ENCODE results near the gene SYT3.
"Not testable (repeated sequence)": the region's sequence is repeated elsewhere in the genome, so short reads cannot be mapped to it uniquely, and the experiment has no call there.

Gene SYT3

DNA sequence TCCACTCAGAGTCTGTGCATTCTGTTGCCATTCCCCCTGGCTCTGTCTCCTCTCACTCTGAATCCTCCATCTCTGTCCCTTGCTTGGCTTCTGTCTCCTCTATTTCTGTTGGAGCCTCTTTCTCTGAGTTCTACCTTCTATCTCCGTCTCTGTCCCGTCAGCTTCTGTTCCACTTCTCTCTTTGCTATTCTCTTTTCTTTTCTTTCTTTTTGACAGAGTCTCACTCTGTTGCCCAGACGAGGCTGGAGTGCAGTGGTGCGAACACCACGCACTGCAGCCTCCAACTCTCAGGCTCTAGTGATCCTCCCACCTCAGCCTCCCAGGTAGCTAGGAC is 37.6 kb downstream of the SYT3 start:
- POLR2A ChIA-PET, result no interaction called here

DNA sequence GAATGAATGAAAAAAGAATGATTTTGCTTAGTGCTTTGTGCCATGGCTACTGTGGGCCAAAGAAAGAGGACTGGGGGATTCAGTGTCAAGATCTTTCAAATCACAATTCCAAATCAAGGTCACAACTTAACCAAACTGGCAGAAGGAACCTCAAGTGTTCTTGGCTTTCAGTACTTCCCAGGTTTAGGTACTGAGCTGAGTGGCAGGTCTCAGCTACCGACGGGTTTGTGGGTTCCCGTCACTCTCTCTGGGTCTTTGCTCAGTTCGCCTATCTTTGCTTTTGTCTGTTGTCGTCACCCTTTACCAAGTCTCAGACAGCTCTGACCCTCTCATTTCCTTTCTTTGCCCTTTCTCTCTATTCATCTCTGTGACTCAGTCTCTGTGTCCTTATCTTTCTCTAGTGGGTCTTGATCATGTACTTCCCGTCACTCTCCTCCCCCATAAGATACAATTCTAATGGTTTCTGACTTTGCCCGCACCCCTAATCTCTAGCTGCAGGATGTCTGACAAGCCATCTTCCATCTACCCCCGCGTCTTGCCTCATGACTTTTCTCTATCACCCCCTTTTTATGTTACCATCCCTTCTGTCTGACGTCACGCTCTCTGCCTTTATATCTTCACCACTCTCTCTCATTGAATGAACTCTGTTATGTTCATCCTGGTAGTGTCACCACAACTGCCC is 38.1 kb downstream of the SYT3 start:
- TF ChIP-seq SP1 (IDR thresholded peaks at IDR 0.05) (no peak), L3MBTL2 (conservative IDR thresholded peaks at IDR 0.05) (no peak), LEF1 (IDR thresholded peaks at IDR 0.05; ENCODE audit: borderline replicate concordance) (no peak), SUZ12 (IDR thresholded peaks at IDR 0.05) (no peak), FOXA1 (IDR thresholded peaks at IDR 0.05) (no peak)
- TF ChIP-seq, protein P1, sequence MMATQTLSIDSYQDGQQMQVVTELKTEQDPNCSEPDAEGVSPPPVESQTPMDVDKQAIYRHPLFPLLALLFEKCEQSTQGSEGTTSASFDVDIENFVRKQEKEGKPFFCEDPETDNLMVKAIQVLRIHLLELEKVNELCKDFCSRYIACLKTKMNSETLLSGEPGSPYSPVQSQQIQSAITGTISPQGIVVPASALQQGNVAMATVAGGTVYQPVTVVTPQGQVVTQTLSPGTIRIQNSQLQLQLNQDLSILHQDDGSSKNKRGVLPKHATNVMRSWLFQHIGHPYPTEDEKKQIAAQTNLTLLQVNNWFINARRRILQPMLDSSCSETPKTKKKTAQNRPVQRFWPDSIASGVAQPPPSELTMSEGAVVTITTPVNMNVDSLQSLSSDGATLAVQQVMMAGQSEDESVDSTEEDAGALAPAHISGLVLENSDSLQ (IDR thresholded peaks at IDR 0.05), result no peak
- POLR2A ChIA-PET, result no interaction called here
- CTCF ChIA-PET, result interaction anchor here (0.6 to 1.4 kb wide), 2 partner anchors 14 to 45 kb away, joined by 4 read pairs; no protein-coding TSS in a partner anchor
- DNase-seq (ENCODE audit: extremely low spot score), result no peak

More for the DNA sequence above, 37.6 kb downstream of the SYT3 start:
- DNase-seq (ENCODE audit: extremely low spot score), result no peak
- TF ChIP-seq ARNT (IDR thresholded peaks at IDR 0.05) (no peak), FOXM1 (IDR thresholded peaks at IDR 0.05; ENCODE audit: borderline replicate concordance) (no peak), TARDBP (IDR thresholded peaks at IDR 0.05) (no peak), FOXK2 (IDR thresholded peaks at IDR 0.05) (no peak), SP1 (IDR thresholded peaks at IDR 0.05) (no peak), BHLHE40 (IDR thresholded peaks at IDR 0.05; ENCODE audit: borderline replicate concordance) (no peak), L3MBTL2 (conservative IDR thresholded peaks at IDR 0.05) (no peak), ZNF384 (IDR thresholded peaks at IDR 0.05) (no peak), ELF4 (IDR thresholded peaks at IDR 0.05) (no peak), CTBP1 (IDR thresholded peaks at IDR 0.05; ENCODE audit: borderline replicate concordance) (no peak), NFRKB (IDR thresholded peaks at IDR 0.05) (no peak), LEF1 (IDR thresholded peaks at IDR 0.05; ENCODE audit: borderline replicate concordance) (no peak), FOXA1 (IDR thresholded peaks at IDR 0.05) (no peak), SUZ12 (IDR thresholded peaks at IDR 0.05) (no peak), HDGF (IDR thresholded peaks at IDR 0.05; ENCODE audit: borderline replicate concordance) (no peak)
- TF ChIP-seq, protein P1 (IDR thresholded peaks at IDR 0.05), result no peak
- CTCF ChIA-PET, result interaction anchor here (0.6 kb wide), 1 partner anchor 15 kb away, joined by 4 read pairs; no protein-coding TSS in a partner anchor

DNA sequence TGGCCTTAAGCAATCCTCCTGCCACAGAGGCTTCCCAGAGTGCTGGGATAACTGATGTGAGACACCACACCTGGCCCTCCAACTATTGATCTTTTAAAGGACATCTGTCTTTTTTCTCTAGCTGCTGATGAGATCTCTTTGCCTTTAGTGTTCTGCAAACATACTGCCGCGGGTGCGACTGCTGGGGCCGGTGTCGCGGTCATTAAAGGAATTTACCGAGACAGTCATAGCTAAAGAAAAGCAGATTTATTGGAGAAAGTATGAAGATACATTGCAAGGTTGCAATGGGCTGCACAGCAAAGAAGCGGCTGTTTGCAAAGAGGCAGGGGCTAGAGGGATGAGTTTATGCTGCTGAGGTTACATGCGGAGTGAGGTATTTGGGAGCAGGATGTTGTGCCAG is 40.3 kb downstream of the SYT3 start:
- POLR2A ChIA-PET, result no interaction called here
- TF ChIP-seq L3MBTL2 (conservative IDR thresholded peaks at IDR 0.05) (no peak), NFRKB (IDR thresholded peaks at IDR 0.05) (no peak), FOXK2 (IDR thresholded peaks at IDR 0.05) (no peak), CTBP1 (IDR thresholded peaks at IDR 0.05; ENCODE audit: borderline replicate concordance) (no peak), ARNT (IDR thresholded peaks at IDR 0.05) (no peak), SUZ12 (IDR thresholded peaks at IDR 0.05) (no peak), BHLHE40 (IDR thresholded peaks at IDR 0.05; ENCODE audit: borderline replicate concordance) (no peak), ELF4 (IDR thresholded peaks at IDR 0.05) (no peak), HDGF (IDR thresholded peaks at IDR 0.05; ENCODE audit: borderline replicate concordance) (no peak), FOXM1 (IDR thresholded peaks at IDR 0.05; ENCODE audit: borderline replicate concordance) (no peak), ZNF384 (IDR thresholded peaks at IDR 0.05) (no peak), FOXA1 (IDR thresholded peaks at IDR 0.05) (no peak), SP1 (IDR thresholded peaks at IDR 0.05) (no peak), LEF1 (IDR thresholded peaks at IDR 0.05; ENCODE audit: borderline replicate concordance) (no peak), TARDBP (IDR thresholded peaks at IDR 0.05) (no peak)
- TF ChIP-seq, protein P1 (IDR thresholded peaks at IDR 0.05), result no peak
- CTCF ChIA-PET, result interaction anchor here (0.6 to 1.8 kb wide), 2 partner anchors 9 to 34 kb away, joined by 4 read pairs; no protein-coding TSS in a partner anchor
- no peak for DNase-seq (ENCODE audit: extremely low spot score)

DNA sequence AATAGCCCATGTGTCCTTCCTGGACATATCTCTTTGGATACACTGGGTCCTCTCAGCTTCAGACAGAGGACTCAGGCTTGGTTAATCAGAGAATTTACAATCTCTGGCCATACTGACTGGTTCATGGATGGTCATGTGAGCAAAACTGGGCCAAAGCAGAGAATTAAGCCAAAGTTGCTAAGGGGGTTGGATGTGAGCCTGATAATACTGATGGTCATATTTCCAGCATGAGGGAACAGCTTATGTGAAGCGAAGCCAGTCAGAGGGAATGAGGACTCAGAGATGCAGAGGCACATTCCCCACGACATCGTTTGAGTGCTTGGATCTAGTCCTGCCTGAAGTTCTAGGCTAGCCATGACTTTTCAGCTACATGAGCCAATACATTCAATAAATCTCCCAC is 49.5 kb downstream of the SYT3 start:
- TF ChIP-seq SUZ12 (IDR thresholded peaks at IDR 0.05) (no peak), FOXK2 (IDR thresholded peaks at IDR 0.05) (no peak), ARNT (IDR thresholded peaks at IDR 0.05) (no peak), L3MBTL2 (conservative IDR thresholded peaks at IDR 0.05) (no peak), LEF1 (IDR thresholded peaks at IDR 0.05; ENCODE audit: borderline replicate concordance) (no peak), HDGF (IDR thresholded peaks at IDR 0.05; ENCODE audit: borderline replicate concordance) (no peak), ZNF384 (IDR thresholded peaks at IDR 0.05) (no peak), CTBP1 (IDR thresholded peaks at IDR 0.05; ENCODE audit: borderline replicate concordance) (no peak), NFRKB (IDR thresholded peaks at IDR 0.05) (no peak), TARDBP (IDR thresholded peaks at IDR 0.05) (no peak), SP1 (IDR thresholded peaks at IDR 0.05) (no peak), ELF4 (IDR thresholded peaks at IDR 0.05) (no peak), FOXA1 (IDR thresholded peaks at IDR 0.05) (no peak), BHLHE40 (IDR thresholded peaks at IDR 0.05; ENCODE audit: borderline replicate concordance) (no peak)
- DNase-seq (ENCODE audit: extremely low spot score), result no peak
- POLR2A ChIA-PET, result interaction anchor here (1.0 kb wide), 1 partner anchor 18 kb away, joined by 3 read pairs; no protein-coding TSS in a partner anchor
- CTCF ChIA-PET, result no interaction called here

DNA sequence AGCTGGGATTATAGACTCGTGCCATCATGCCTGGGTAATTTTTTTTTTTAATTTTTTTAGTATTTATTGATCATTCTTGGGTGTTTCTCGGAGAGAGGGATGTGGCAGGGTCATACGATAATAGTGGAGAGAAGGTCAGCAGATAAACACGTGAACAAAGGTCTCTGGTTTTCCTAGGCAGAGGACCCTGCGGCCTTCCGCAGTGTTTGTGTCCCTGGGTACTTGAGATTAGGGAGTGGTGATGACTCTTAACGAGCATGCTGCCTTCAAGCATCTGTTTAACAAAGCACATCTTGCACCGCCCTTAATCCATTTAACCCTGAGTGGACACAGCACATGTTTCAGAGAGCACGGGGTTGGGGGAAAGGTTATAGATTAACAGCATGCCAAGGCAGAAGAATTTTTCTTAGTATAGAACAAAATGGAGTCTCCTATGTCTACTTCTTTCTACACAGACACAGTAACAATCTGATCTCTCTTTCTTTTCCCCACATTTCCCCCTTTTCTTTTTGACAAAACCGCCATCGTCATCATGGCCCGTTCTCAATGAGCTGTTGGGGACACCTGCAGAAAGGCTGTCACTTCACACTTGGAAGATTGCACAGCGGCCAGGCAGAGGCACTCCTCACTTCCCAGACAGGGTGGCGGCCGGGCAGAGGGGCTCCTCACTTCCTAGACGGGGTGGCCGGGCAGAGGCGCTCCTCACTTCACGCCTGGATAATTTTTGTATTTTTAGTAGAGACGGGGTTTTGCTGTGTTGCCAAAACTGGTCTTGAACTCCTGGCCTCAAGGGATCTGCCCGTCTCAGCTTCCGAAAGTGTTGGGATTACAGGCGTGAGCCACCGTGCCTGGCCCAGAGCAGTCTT is 57.7 kb downstream of the SYT3 start:
- DNase-seq (ENCODE audit: extremely low spot score); POLR2A ChIA-PET; CTCF ChIA-PET: not testable (repeated sequence)

Measured in HEK293T (cell line).